Esophagus squamous epithelium (tissue), 5 donors: Measurements from ENCODE around the gene MRAP2. TPM values are rescaled to one million over a fixed set of nuclear protein-coding genes. Genes with fewer than 3 reads are reported as not detected.

Experiments
- DNase-seq: peaks from one replicate; lab custom pipeline; 2025; lab: John Stamatoyannopoulos, UW
- H3K27ac ChIP-seq, 4 donors: fragments of 200-600 bp; sonication (generic); one replicate each; pipeline ENCODE4 v1.5.1; 2016 to 2019; ENCODE audit warnings: mild to moderate bottlenecking in 1 of 4
- H3K27me3 ChIP-seq, 4 donors: fragments of 200-600 bp; sonication (generic); 1 replicate in 3 of 4; 2 replicates in 1 of 4; pipeline versions ENCODE4 v1.5.1 to v1.6.0; 2017 to 2021; ENCODE audit warnings: antibody characterized with exemption in 1 of 4
- H3K36me3 ChIP-seq, 3 donors: fragments of 200-600 bp; sonication (generic); one replicate each; pipeline ENCODE4 v1.5.1; 2016 to 2019
- H3K4me1 ChIP-seq, 3 donors: fragments of 200-600 bp; sonication (generic); one replicate each; pipeline ENCODE4 v1.5.1; 2017 to 2019
- H3K4me3 ChIP-seq, 4 donors: fragments of 200-600 bp; sonication (generic); 1 replicate in 3 of 4; 2 replicates in 1 of 4; pipeline ENCODE4 v1.5.1; 2016 to 2019; ENCODE audit warnings: mild to moderate bottlenecking in 2 of 4, moderate library complexity in 1 of 4
- H3K9me3 ChIP-seq, 3 donors: fragments of 200-600 bp; sonication (generic); one replicate each; pipeline ENCODE4 v1.5.1; 2016 to 2019
- POLR2A ChIP-seq, 4 donors: fragments of 450-650 bp; IDR thresholded peaks; one replicate each; pipeline ENCODE4 v1.6.1; 2017; ENCODE audit warnings: antibody characterized with exemption in 4 of 4, mild to moderate bottlenecking in 4 of 4, moderate library complexity in 3 of 4
- intact Hi-C: fragments of 100-400 bp; cut with DNase I; formaldehyde crosslinking; loops from one replicate; pipeline ENCODE4 v1.15.0; 2022
- total RNA-seq, 4 donors: library from RNA; depleted of rRNA; stranded (reverse); fragments of >200 nt; gene quantifications; one replicate each; pipeline ENCODE4 v1.1.0, GENCODE V29; 2016
- TF ChIP-seq, protein P1 (sequence below), 6 experiments: fragments of 450-650 bp in 4 of 6; fragments of 200-600 bp in 2 of 6; sonication (generic) in 2 of 6; IDR thresholded peaks; one replicate each; pipeline ENCODE4 v1.5.1; 2016 to 2019; ENCODE audit warnings: antibody characterized with exemption in 6 of 6, mild to moderate bottlenecking in 4 of 6, moderate library complexity in 4 of 6
- donor health status: DM: yes; HTN: yes; CAD: no.

MRAP2 gene
- total RNA-seq, 4 donors from 2014 or later = 0.70 to 5.4 (median 1.4) TPM

GRCh38 chr6:84139311-84139710 is 105.7 kb downstream of the MRAP2 start:
- TF ChIP-seq, protein P1, sequence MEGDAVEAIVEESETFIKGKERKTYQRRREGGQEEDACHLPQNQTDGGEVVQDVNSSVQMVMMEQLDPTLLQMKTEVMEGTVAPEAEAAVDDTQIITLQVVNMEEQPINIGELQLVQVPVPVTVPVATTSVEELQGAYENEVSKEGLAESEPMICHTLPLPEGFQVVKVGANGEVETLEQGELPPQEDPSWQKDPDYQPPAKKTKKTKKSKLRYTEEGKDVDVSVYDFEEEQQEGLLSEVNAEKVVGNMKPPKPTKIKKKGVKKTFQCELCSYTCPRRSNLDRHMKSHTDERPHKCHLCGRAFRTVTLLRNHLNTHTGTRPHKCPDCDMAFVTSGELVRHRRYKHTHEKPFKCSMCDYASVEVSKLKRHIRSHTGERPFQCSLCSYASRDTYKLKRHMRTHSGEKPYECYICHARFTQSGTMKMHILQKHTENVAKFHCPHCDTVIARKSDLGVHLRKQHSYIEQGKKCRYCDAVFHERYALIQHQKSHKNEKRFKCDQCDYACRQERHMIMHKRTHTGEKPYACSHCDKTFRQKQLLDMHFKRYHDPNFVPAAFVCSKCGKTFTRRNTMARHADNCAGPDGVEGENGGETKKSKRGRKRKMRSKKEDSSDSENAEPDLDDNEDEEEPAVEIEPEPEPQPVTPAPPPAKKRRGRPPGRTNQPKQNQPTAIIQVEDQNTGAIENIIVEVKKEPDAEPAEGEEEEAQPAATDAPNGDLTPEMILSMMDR (IDR thresholded peaks at IDR 0.05) = no peak
- no peak for TF ChIP-seq POLR2A (IDR thresholded peaks at IDR 0.05)
- intact Hi-C loops = no loop called here
- Histone ChIP-seq H3K27ac (no peak overlapping the region), H3K4me3 (no peak overlapping the region), H3K4me1 (peaks cover 0 to 9% (median 0%) of the 10 kb centered on the region in 3 donors), H3K36me3 (peaks cover 0 to 23% (median 4%) of the 10 kb centered on the region in 3 donors), H3K9me3 (no peaks in the 10 kb centered on the region), H3K27me3 (no peaks in the 10 kb centered on the region)
- DNase-seq = no peak

Other genes starting within 250 kb of the MRAP2 start
- 1 to 10 TPM in 1 of 4 donors, not detected in 3; 1.1 TPM for gene RIPPLY2, start 180.4 kb upstream of the MRAP2 start, total RNA-seq
- gene CYB5R4, start 174.1 kb upstream of the MRAP2 start, total RNA-seq = 10 to 100 TPM in 2 of 4 donors, 1 to 10 TPM in 2; 9.2 to 32.7 (median 14.2) TPM
- 1 to 10 TPM; 2.9 to 6.4 (median 4.5) TPM for gene CEP162, start 193.9 kb downstream of the MRAP2 start, total RNA-seq